ENCODE results near the gene ETHE1. TPM values are rescaled to one million over a fixed set of nuclear protein-coding genes. Genes with fewer than 3 reads are reported as not detected.

The ETHE1 gene
- total and polyA plus RNA-seq, 2 of the 8 experiments (the other 6 are each of a cell fraction or from before 2014, with no cell fraction given) = 19.9 to 96.0 TPM

DNA sequence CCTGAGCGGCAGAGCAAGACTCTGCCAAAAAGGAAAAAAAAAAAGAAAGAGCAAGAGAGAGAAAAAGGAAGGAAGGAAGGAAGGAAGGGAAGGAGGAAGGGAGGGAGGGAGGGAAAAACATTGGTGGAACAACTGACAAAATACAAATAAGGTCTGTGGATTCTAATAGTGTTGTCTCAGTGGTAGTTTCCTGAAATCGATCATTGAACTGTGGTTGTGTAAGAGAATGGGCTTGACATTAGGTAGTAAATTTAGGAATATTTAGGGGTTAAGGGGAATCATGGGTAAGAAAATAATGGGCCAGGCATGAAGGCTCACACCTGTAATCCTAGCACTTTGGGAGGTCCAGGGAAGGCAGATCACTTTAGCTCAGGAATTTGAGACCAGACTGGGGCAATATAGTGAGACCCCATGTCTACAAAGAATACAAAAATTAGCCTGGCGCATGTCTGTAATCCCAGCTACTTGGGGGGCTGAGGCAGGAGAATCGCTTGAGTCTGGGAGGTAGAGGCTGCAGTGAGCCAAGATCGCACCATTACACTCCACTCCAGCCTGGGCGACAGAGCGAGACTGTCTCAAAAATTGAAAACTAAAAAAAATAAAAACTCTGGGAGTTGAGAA lies 36.9 kb downstream of the ETHE1 start:
- Histone ChIP-seq H3K79me1 (ENCODE audit: low read depth, low read length) (no peaks in the 10 kb centered on the region), H2AFZ (ENCODE audit: low read length) (no peak overlapping the region)
- CTCF ChIA-PET (ENCODE audit: partially characterized antibody) = interaction anchor here (0.6 to 2.1 kb wide), 3 partner anchors 29 to 161 kb away, joined by 3 to 14 read pairs (median 10); no protein-coding TSS in a partner anchor
- TF ChIP-seq BACH1 (IDR thresholded peaks at IDR 0.05; ENCODE audit: low read length) (no peak), KDM4A (IDR thresholded peaks at IDR 0.05; ENCODE audit: low read depth, low read length, severe bottlenecking) (no peak), TAF1 (IDR thresholded peaks at IDR 0.05; ENCODE audit: low read depth, low read length) (no peak), GABPA (IDR thresholded peaks at IDR 0.05; ENCODE audit: borderline replicate concordance, insufficient read depth, low read length) (no peak), SUZ12 (IDR thresholded peaks at IDR 0.05; ENCODE audit: low read length) (no peak), EP300 (IDR thresholded peaks at IDR 0.05; ENCODE audit: borderline replicate concordance in 1 of 2, low read depth in 2 of 2, low read length in 2 of 2) (no peak), EGR1 (IDR thresholded peaks at IDR 0.05; ENCODE audit: borderline replicate concordance, low read depth, low read length) (no peak), CTBP2 (IDR thresholded peaks at IDR 0.05; ENCODE audit: borderline replicate concordance, insufficient read depth, insufficient read length, low read length) (no peak), PHF8 (conservative IDR thresholded peaks at IDR 0.05; ENCODE audit: low read depth, low read length) (no peak), SAP30 (IDR thresholded peaks at IDR 0.05; ENCODE audit: insufficient read depth, insufficient replicate concordance, low read length) (no peak)

More for the DNA sequence above, 36.9 kb downstream of the ETHE1 start:
- H3K9me3 ChIP-seq (ENCODE audit: insufficient read depth in 2 of 2, low read depth in 1 of 2, low read length in 1 of 2) = no peaks in the 10 kb centered on the region
- no peaks in the 10 kb centered on the region for H4K20me1 ChIP-seq (replicated peaks in 1 of 2; ENCODE audit: control insufficient read depth in 1 of 2, insufficient read depth in 2 of 2, low read length in 2 of 2)
- no peak for FAIRE-seq
- H3K79me2 ChIP-seq (ENCODE audit: control insufficient read depth in 1 of 2, insufficient read depth in 2 of 2, low read length in 2 of 2) = no peaks in the 10 kb centered on the region
- H3K23ac ChIP-seq (ENCODE audit: insufficient read length) = no peak overlapping the region
- POLR2A ChIA-PET (ENCODE audit: partially characterized antibody) = interaction anchor here (0.9 to 2.2 kb wide), 5 partner anchors 12 to 26 kb away, joined by 3 to 6 read pairs (median 3); no protein-coding TSS in a partner anchor
- H2BK20ac ChIP-seq (ENCODE audit: low read length) = no peak overlapping the region
- H4K91ac ChIP-seq (replicated peaks; ENCODE audit: insufficient read length, low read length) = no peak overlapping the region
- no peak overlapping the region for H3K4ac ChIP-seq (replicated peaks; ENCODE audit: insufficient read length, low read depth, low read length)
- H3K36me3 ChIP-seq (ENCODE audit: control insufficient read depth in 2 of 4, insufficient read depth in 4 of 4, low read length in 3 of 4) = no peaks in the 10 kb centered on the region
- DNase-seq (ENCODE audit: low read depth in 1 of 2, low spot score in 2 of 2) = no peak
- no peak overlapping the region for H2BK15ac ChIP-seq (ENCODE audit: low read length)
- H3K9ac ChIP-seq (replicated peaks in 1 of 4; ENCODE audit: extremely low read depth in 1 of 4, low read depth in 3 of 4, low read length in 3 of 4) = no peak overlapping the region
- no peak overlapping the region for H2BK12ac ChIP-seq (ENCODE audit: low read depth, low read length)
- H2BK5ac ChIP-seq (ENCODE audit: low read depth, low read length) = no peak overlapping the region
- H3K4me3 ChIP-seq (ENCODE audit: extremely low read depth in 1 of 4, insufficient read depth in 2 of 4, low read depth in 3 of 4, low read length in 4 of 4) = no peak overlapping the region
- no peak overlapping the region for H3K27ac ChIP-seq (ENCODE audit: low read depth, low read length)
- H2AK5ac ChIP-seq (ENCODE audit: low read depth, low read length) = no peak overlapping the region
- H3K18ac ChIP-seq (ENCODE audit: extremely low read depth, low read length) = no peak overlapping the region
- no peak overlapping the region for H4K5ac ChIP-seq (ENCODE audit: insufficient read length, low read depth, low read length)
- no peaks in the 10 kb centered on the region; a peak in 1 of 7 replicates for H3K4me1 ChIP-seq (replicated peaks in 1 of 4; ENCODE audit: control insufficient read depth in 3 of 4, insufficient read depth in 4 of 4, low read length in 3 of 4)
- H4K8ac ChIP-seq (ENCODE audit: extremely low read depth, insufficient read depth, low read length) = no peak overlapping the region
- H3K56ac ChIP-seq (replicated peaks; ENCODE audit: insufficient read length, low read depth, low read length) = no peak overlapping the region
- H2BK120ac ChIP-seq (replicated peaks; ENCODE audit: low read depth, low read length) = no peak overlapping the region
- WGBS, 2 experiments (ENCODE audit: extremely low coverage in 1 of 2, insufficient coverage in 1 of 2, insufficient read length in 1 of 2, insufficient replicate concordance in 2 of 2, low coverage in 1 of 2, low lambda C conversion rate in 2 of 2, missing lambda C conversion rate in 1 of 2) = 86% methylated on average over 7 of the region's 7 CpGs; no CpG with 5 or more reads in 1 of the 2 experiments
- no peak overlapping the region for H3K4me2 ChIP-seq (ENCODE audit: insufficient read depth in 1 of 2, low read depth in 2 of 2, low read length in 2 of 2)
- H3K23me2 ChIP-seq (ENCODE audit: low read depth, low read length) = no peaks in the 10 kb centered on the region; the same call in 1 of the 2 replicates
- no peak overlapping the region for H3K14ac ChIP-seq (ENCODE audit: insufficient read length)
- no peaks in the 10 kb centered on the region for H3K27me3 ChIP-seq (replicated peaks in 1 of 4; ENCODE audit: control insufficient read depth in 3 of 4, extremely low read depth in 1 of 4, insufficient read depth in 3 of 4, low read length in 3 of 4)

All from H1 (cell line).